Measurements from ENCODE around the gene UNC93B1.

GRCh38 chr11:68033708-68034045, 29.8 kb upstream of the UNC93B1 start:
- TF ChIP-seq CTCF (optimal IDR thresholded peaks at IDR 0.05 in 1 of 3, IDR thresholded peaks at IDR 0.05 in 1 of 3, conservative IDR thresholded peaks at IDR 0.05 in 1 of 3; ENCODE audit: extremely low read depth in 1 of 3, insufficient read depth in 2 of 3, low read length in 3 of 3) (no peak), EZH2 (IDR thresholded peaks at IDR 0.05; ENCODE audit: low read length) (no peak)

Data from keratinocyte (primary cell).